ENCODE results near the gene ADGRV1.
"Not testable (repeated sequence)": the region's sequence is repeated elsewhere in the genome, so short reads cannot be mapped to it uniquely, and the experiment has no call there.

The ADGRV1 gene

DNA sequence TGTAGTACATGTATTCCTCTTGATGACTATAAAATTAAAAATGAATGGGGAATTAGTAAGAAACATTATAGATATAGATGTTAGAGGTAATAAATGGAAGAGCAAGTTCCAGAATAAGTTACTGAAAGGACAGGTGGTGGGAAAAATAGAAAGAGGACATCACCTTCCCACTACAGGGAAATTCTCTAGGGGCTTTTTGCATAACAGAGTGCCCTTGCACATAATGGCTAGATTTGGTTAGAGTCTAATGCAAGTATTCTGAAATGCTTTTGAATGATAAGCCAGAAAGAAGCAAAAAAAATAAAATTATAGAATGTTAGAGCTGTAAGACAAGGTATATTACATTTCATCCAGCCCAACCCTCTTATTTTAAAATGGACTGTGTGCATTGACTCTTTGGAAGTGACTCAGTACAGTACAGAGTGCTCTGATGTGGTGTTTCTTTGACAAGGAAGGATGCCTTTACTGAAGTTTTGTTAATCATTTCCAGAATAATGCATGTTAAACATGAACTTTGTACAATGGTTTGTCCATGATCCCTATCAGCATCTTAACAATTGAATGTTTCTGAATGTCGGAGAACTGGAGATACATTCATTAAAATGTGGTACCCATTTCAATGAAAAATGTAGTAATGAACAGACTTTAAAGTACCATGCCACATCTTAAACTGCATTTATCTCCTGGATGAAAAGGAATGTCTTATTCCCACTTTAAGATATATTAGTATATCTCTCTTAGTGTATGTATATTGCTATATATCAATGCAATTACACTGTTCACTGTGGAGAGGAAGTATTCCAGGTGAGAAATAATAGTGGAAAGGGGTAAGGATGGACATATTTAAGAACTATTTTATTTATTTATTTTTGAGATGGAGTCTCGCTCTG is 391.1 kb downstream of the ADGRV1 start:
- no peak for DNase-seq

DNA sequence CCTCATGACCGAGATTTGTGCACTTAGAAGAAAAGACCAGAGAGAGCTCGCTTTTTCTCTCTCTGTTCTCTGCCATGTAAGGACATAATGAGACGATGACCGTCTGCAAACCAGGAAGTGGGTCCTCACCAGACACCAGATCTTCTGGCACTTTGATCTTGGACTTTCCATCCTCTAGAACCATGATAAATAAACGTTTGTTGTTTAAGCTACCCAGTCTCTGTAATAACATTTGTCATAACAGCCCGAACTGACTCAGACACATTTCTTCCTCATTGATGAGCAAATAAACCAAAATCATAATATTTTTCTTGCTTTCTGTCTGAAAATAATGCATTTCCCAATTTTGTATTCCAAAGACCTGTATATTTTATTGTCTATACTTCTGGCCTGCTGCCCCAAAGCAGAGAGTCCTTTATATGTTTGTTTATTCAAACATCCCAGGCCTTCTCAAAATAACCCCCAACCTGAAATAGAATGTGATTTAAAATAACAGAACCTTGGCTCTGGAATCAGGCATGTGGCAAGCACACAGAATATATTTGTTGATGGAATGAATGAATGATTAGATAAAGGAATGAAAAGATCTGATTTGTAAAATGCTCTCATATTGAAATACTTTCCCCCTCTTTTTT is 396.5 kb downstream of the ADGRV1 start:
- no peak for DNase-seq

DNA sequence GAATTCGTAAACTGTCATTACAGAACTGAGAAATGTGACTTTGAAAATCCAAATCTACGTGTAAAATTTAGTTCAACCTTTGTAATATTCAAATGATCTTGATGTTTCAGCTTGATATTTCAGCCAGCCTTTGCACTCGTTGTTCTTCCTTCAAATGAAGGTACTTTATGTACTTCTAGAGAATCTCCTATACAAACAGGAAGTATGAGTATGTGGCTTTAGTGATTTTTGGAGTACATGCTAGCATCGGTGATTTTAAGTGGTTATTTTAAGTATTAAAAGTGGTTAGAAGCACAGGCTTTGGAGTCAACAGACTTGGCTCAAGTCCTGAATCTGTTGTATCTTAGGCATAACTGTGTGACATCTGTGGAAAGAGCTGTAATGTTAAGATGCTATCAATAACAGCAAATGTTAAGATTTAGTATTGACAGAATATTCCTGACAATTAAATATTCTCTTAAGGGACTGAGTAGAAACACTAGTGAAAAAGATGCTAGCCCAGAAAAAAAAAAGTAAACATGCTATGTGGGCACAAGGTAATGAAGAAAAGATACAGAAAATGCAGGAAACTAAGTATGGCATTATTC is 398.0 kb downstream of the ADGRV1 start:
- no peak for DNase-seq

DNA sequence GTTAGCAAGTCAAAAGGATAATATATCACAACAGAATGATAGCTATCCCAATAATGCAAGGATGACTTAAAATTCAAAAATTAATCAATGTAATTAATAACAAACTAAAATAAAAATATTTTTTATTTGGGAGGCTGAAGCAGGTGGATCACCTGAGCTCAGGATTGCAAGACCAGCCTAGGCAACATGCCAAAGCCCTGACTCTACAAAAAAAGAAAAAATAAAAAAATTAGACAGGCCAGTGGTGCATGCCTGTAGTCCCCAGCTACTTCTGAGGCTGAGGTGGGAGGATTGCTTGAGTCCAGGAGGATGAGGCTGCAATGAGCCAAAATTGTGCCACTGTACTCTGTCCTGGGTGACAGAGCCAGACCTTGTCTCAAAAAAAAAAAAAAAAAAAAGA is 399.3 kb downstream of the ADGRV1 start:
- no peak for DNase-seq

DNA sequence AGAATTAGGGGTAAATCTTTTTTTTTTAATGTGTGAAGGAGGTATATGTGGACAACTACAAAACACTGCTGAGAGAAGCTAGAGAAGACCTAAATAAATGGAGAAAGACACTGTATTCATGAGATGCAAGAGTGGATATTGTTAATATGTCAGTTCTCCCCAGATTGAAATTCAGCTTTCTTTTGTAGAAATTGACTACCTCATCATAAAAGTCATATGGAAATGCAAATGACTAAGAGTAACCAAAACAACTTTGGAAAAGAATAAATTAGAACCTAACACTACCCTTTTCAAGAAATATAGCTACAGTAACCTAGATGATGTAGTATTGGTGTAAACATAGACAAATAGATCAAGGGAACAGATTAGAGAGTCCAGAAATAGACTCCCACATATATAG is 400.7 kb downstream of the ADGRV1 start:
- DNase-seq: no peak

DNA sequence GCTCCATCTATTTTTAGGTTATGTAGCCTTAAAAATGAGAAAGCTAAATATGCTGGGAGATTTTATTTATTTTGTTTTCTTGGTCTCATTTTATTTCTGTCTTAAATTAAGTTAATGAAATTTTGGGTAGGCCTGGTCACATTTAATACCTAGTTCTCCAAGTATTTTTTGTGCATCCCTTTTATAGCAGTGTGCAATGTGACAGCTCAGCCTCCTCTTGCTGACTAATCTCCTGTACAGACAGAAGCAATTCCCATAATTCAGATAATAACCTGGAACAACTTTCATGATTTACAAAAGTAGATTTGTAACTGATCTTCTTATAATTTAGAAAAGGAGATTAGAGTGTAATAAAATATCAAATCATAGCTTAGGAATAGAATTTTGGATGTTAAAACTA is 403.9 kb downstream of the ADGRV1 start:
- DNase-seq: no peak

DNA sequence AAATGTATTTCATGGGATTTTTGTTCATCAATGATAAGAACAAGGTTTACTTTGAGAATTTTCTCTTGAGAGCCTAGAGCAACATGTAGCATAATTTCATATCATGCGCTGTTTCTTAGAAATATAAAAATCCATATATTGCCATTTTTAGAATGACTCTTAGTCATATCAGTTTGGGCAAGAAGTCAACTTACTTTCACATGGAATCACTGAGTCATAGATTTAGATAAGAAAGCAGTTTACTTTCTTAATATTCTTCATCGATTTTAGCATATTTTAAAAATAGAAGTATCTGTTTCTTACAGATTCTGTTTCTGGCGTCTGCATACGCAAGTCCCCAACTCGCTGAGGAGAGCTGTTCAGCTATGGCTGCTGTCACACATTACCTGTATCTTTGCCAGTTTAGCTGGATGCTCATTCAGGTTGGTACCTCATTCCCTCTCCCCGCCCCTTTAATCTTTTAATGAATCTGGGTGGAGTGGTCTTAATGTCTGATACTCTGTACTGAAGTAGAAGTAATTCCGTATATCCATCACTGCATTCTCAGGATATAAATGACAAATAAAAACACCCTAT is 406.6 kb downstream of the ADGRV1 start:
- DNase-seq: no peak

DNA sequence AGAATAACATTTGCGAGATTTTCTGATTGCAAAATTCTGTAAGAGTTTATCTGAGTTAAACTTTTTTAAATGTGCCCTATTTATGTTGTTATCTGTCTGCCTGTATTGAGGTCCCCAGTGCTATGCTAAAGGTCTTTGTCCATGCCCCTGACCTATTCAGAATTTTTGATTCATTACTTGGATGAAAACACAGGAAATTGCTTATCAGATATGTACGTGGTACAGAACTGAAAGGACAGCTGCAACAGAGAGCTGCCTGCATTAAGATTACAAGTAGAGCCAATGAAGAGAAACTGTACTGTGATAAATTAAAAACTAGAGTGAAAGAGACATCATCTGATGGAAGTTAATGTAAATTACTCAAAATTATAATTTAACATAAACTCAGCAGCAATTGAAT is 408.8 kb downstream of the ADGRV1 start:
- DNase-seq: no peak

DNA sequence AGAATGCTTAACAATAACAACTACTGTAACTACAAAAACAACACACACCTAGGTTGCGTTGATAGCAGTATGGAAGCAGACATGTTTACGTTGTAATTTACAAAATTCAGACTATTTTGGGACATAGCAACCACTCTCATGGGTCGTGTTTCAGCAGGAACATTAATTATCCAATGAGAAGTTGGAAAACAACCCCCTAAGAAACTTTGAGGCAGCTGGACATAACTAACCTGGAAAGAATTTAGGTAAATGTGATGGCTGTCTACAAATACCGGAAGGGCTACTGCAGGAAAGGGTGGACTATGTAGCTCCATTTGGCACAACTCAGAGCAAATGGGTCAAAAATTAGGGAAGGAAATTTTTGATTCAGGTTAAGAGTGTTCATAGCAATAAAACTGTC is 409.3 kb downstream of the ADGRV1 start:
- no peak for DNase-seq

DNA sequence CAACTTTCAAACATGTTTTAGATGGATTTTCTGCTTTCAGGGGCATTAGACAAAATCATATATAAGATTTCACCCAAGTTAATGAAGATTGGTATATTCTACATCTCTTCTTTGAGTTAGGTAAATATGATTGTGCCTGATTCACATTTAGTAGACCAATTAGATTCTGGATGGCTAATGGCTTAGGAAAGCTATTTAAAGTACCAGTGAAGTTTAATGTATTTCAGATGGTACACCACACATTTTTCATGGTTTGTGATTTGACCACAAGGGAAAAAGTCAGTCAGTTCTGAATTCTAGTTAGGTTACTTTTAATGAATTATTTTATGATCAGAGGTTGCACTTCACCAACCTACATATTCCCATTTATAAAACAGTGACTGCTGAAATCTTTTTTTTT is 409.7 kb downstream of the ADGRV1 start:
- no peak for DNase-seq

DNA sequence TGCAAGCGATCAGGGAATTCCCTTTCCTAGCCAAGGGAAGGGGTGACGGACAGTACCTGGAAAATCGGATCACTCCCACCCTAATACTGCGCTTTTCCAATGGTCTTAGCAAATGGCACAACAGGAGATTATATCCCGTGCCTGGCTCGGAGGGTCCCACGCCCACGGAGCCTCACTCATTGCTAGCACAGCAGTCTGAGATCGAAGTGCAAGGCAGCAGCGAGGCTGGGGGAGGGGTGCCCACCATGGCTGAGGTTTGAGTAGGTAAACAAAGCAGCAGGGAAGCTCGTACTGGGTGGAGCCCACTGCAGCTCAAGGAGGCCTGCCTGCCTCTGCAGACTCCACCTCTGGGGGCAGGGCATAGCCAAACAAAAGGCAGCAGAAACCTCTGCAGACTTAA is 411.3 kb downstream of the ADGRV1 start:
- not testable (repeated sequence) for DNase-seq

DNA sequence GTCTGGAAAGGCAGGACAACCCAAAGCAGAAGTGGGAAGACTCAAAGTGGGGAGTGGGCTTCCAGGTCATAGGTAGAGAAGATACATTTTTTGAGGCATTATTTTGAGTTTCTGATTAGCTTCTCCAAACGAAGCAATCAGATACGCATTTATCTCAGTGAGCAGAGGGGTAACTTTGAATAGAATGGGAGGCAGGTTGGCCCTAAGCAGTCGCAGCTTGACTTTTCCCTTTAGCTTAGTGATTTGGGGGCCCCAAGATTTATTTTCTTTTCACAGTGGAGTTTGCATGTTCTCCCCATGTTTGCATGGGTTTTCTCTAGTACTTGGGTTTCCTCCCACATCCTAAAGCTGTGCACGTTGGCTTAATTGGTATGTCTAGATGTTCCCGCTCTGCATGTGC is 422.6 kb downstream of the ADGRV1 start:
- no peak for DNase-seq

DNA sequence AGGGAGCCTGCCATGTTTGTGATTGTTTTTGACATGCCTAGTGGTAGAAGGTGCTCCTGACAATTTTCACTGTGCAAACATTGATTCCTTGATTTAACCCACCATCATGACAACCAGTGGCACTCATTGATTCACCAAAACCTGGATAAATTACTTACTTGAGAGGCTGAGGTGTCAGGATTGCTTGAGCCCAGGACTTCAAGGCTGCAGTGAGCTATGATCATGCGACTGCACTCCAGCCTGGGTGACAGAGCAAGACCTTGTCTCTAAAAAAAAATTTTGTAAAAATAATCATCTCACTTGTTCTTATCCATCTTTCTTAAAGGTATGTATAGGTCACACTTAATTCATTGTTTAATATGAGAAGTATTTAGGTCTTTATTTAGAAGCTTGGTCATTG is 423.2 kb downstream of the ADGRV1 start:
- DNase-seq: no peak

DNA sequence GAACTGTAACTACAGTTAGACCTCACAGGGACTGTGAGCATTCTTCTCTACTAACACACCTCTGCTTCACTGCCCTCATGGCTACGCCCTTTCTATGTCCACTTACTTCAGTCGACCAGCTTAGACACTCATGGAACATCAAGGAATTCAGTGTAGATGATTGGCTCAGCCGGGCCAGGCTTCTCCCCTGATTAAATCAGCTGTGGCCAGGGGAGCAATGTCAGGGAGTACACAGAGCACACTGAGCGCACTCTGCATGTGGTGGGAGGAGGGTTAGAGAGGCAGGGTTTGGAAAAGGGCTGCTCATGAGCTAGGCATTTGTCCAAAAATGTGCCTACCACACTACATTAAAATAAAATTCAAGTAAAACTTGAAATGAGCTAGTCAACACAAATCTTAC is 424.0 kb downstream of the ADGRV1 start:
- no peak for DNase-seq

DNA sequence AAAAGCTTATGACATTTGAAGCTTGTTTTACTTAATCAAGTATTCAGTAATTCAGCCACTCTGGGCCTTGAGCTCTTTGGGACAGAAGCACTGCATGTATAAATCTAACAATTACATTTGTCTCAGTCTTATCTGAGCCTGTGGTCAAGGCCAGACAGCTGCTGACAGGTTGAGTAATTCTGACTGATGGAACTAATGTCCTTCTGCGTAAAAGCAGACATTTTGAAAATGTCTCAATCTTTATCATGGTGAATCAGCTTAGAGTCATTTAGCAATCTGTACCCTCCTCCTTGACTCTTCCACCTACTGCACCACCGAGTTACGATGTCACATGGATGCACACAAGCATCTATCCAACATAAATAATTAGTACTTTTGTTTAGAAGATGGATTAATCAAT is 424.6 kb downstream of the ADGRV1 start:
- DNase-seq: no peak

DNA sequence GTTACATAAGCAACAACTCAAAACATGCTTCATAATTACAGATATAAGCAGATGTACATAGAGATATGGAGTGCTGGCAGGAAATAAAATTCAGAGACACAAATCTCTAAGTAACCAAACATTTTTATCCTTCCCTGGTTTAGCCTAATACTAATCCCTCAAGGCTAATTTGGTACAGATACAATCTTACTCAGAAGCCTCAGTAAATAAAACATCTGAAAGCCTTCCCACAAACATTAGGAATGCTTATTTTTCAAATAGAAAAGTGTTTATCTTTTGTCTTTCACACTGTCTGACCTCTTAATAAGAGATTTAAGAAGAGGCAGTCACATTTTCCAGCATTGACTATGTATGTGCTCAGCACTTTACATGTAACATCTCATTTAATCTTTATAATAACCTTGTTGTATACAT is 425.1 kb downstream of the ADGRV1 start:
- DNase-seq: no peak

DNA sequence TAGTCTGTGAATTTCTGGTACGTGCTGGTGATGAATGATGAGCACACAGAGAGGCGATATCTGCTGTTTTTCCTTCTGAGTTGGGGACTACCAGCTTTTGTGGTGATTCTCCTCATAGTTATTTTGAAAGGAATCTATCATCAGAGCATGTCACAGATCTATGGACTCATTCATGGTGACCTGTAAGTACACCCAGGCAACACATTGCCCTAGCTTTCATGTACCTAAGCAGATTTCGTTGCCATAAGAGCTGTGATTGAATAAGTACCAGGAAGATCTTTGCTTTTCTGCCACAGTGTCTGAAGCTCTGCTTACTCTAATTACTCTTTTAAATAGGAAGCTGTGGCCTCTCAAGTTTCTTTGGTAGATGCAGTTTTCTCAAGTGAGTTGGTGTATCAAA is 426.7 kb downstream of the ADGRV1 start:
- no peak for DNase-seq

DNA sequence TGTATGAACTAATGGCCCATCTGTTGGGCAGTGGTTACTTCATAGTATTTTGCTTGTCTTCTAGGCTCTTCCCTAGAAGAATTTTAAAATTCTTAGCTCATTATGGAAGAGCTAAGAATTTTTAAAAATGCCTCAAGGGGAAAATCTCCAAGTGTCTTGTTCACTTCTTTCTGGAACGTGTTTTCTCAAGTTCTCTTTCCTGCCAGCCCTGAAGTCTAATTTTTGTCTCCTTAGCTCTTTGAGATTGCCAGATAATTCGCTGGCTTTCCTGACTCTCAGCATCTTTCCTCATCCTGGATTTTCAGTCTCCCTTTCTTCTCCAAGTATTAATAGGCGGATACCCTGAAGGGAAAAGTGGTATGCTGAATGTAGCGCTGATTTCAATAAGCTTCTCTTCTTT is 429.1 kb downstream of the ADGRV1 start:
- no peak for DNase-seq

DNA sequence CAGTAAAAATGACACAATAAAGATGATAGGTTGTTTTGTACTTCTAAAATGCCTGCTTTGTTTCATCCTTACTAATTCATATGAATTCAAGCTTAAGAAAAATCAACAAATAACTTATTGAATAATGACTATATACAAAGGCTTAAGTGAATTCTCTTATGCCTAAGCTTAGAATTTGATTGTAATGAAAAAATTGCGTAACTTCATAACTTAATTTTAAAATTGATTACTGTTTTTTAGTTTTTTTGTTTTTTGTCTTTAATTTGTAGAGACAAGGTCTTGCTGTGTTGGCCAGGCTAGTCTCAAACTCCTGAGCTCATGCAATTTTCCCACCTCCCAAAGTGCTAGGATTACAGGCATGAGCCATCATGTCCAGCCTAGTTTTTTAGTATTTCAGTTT is 432.6 kb downstream of the ADGRV1 start:
- no peak for DNase-seq

DNA sequence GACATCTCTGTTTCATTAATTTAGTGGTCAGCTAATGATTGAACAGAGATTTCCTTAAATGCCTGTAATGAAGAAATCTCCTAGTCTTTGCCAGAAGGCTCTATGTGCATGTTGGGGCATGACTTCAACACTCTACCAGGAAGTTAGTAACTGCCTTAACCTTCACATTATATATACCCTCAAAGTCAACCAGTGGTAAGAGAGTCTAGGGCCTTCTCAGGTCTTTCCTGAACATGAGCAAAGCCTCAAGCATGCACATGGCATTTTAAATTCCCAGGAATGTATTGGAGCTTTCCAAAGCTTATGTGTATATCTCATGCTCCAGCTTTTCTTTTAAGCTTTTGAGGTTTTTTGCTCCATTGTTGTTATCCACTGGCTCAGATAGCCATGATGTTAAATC is 436.2 kb downstream of the ADGRV1 start:
- no peak for DNase-seq

DNA sequence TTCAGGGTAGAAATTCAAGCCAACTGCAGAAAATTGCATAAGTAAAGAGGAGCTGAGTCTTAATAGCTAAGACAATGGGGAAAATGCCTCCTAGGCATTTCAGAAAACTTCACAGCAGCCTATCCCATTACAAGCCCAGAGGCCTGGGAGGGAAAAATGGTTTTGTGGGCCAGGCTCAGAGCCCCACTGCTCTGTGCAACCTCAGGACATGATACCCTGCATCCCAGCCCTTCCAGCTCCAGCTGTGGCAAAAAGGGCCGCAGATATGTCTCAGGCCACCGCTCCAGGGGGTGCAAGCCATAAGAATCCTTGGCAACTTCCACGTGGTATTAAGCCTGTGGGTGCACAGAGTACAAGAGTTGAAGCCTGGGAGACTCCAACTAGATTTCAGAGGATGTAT is 437.5 kb downstream of the ADGRV1 start:
- DNase-seq: no peak

DNA sequence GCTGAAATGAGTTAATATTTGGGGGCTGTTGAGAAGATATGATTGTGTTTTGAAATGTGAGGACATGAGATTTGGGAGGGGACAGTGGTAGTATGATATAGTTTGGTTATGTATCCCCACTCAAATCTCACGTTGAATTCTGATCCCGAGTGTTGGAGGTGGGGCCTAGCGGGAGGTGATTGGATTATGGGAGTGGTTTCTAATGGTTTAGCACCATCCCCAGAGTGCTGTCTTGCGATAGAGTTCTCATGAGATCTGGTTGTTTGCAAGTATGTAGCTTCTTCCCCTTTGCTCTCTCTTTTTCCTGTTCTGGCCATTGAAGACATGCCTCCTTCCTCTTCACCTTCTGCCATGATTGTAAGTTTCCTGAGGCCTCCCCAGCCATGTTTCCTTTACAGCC is 438.5 kb downstream of the ADGRV1 start:
- no peak for DNase-seq

DNA sequence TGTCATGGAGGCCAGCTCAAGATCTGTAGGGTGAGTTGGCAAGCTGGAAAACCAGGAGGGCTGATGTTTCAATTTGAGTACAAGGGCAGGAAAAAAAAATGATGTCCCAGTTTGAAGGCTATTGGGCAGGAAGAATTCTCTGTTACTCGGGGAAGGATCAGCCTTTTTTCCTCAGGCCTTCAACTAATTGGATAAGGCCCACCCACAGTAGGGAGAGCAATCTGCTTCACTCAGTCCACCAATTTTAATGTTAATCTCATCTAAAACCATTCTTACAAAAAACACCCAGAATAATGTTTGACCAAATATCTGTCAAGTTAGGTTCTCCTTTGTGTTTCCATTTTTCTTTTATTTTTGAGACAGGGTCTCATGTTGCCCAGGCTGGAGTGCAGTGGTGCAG is 442.1 kb downstream of the ADGRV1 start:
- no peak for DNase-seq

DNA sequence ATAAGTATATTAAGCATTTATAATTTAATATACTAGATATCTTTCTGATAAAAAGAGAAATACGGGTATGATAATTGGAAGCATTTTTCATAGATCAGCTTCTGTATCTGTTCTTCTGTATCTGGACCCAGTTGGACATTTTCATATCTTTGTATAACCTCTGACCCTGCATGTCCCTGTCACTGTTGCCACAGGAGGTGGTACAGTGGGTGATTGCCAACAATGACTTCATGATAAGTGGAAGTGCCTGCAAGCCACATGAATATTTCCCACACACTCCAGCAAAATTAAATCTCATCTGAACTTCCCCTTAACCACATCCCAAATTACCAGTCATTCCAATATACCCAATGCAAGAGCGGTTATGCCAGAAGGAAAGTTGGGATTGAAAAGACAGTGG is 448.1 kb downstream of the ADGRV1 start:
- DNase-seq: no peak
